Kidney glomerular epithelial cell (primary cell): ENCODE measurements around the gene ATP6V1E1.

Source experiments
- DNase-seq: peaks from one replicate; lab custom pipeline; 2025; lab: John Stamatoyannopoulos, UW

The ATP6V1E1 gene

GRCh38 chr22:17542452-17542851, 86.1 kb downstream of the ATP6V1E1 start:
- DNase-seq = no peak
